ENCODE measurements around the gene RAB30. TPM values are rescaled to one million over a fixed set of nuclear protein-coding genes. Genes with fewer than 3 reads are reported as not detected.

RAB30 gene
- total and polyA plus RNA-seq, 9 of the 15 experiments (the other 6 are each of a cell fraction or from before 2014, with no cell fraction given): 0.29 to 1.3 (median 1.0) TPM

GRCh38 chr11:83023410-83023809, 48.3 kb downstream of the RAB30 start:
- in situ Hi-C loops (cut with MboI) (no loop called here), intact Hi-C loops (cut with micrococcal nuclease) (no loop called here)
- ChIA-PET POLR2A (no interaction called here), CTCF (ENCODE audit: low intra/inter-chr PET ratio) (no interaction called here)
- no peaks in the 10 kb centered on the region for H3K9me1 ChIP-seq (ENCODE audit: control insufficient read depth, insufficient read depth, low read length)
- H3K4me1 ChIP-seq (replicated peaks in 1 of 2; ENCODE audit: control insufficient read depth in 2 of 2, insufficient read depth in 2 of 2, low read length in 2 of 2): peaks cover 0 to 12% of the 10 kb centered on the region in 2 experiments; a peak in 1 of 5 replicates
- 0% methylated on average over 4 of the region's 4 CpGs for WGBS (ENCODE audit: insufficient coverage, low coverage, missing lambda C conversion rate)
- no peak overlapping the region for H2AFZ ChIP-seq (ENCODE audit: low read depth, low read length)
- no peak overlapping the region; the same call in 1 of the 2 replicates for H3K4me2 ChIP-seq (ENCODE audit: insufficient read depth, low read length)
- no peak overlapping the region for H3K27ac ChIP-seq (ENCODE audit: extremely low read depth, low read depth, low read length)
- no peak overlapping the region for H3K4me3 ChIP-seq
- H3K9ac ChIP-seq (ENCODE audit: insufficient read depth in 1 of 2, low read depth in 2 of 2, low read length in 2 of 2): no peak overlapping the region
- FAIRE-seq: no peak
- peaks cover 0 to 18% of the 10 kb centered on the region in 2 experiments; a peak in 3 of 5 replicates for H3K27me3 ChIP-seq (ENCODE audit: control insufficient read depth in 2 of 2, insufficient read depth in 2 of 2, low read length in 2 of 2)
- DNase-seq (ENCODE audit: extremely low read depth in 1 of 4, low spot score in 3 of 4): no peak
- H3K9me3 ChIP-seq (replicated peaks; ENCODE audit: control insufficient read depth, insufficient read depth, low read depth, low read length): no peaks in the 10 kb centered on the region
- H3K79me2 ChIP-seq (ENCODE audit: control insufficient read depth, insufficient read depth, low read length): no peaks in the 10 kb centered on the region
- no TSS peak for BruUV-seq (replicated peaks)
- peak; percentile 46; the same call in 2 of the 3 replicates for ATAC-seq
- no peaks in the 10 kb centered on the region for H4K20me1 ChIP-seq (replicated peaks; ENCODE audit: control insufficient read depth, insufficient read depth, low read length)
- no peaks in the 10 kb centered on the region for H3K36me3 ChIP-seq (ENCODE audit: control insufficient read depth, insufficient read depth, low read length)
- TF ChIP-seq DACH1 (IDR thresholded peaks at IDR 0.05; ENCODE audit: partially characterized antibody) (no peak), RAD51 (IDR thresholded peaks at IDR 0.05; ENCODE audit: borderline replicate concordance, low read depth) (no peak), ARID3B (CRISPR knock-in tag; IDR thresholded peaks at IDR 0.05; ENCODE audit: borderline replicate concordance) (no peak), TGIF2 (CRISPR knock-in tag; IDR thresholded peaks at IDR 0.05) (no peak), VEZF1 (CRISPR knock-in tag; IDR thresholded peaks at IDR 0.05) (no peak), PRPF4 (IDR thresholded peaks at IDR 0.05; ENCODE audit: insufficient read depth, low read depth, low read length, poor library complexity, severe bottlenecking) (no peak), CREB1 (IDR thresholded peaks at IDR 0.05) (no peak), CREB1 (CRISPR knock-in tag; IDR thresholded peaks at IDR 0.05) (no peak), NR2C2 (CRISPR knock-in tag; IDR thresholded peaks at IDR 0.05) (no peak), NR2C2 (tag; IDR thresholded peaks at IDR 0.05) (no peak)
- TF ChIP-seq, protein P1, sequence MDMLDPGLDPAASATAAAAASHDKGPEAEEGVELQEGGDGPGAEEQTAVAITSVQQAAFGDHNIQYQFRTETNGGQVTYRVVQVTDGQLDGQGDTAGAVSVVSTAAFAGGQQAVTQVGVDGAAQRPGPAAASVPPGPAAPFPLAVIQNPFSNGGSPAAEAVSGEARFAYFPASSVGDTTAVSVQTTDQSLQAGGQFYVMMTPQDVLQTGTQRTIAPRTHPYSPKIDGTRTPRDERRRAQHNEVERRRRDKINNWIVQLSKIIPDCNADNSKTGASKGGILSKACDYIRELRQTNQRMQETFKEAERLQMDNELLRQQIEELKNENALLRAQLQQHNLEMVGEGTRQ (CRISPR knock-in tag; IDR thresholded peaks at IDR 0.05): no peak
- TF ChIP-seq, protein P2, sequence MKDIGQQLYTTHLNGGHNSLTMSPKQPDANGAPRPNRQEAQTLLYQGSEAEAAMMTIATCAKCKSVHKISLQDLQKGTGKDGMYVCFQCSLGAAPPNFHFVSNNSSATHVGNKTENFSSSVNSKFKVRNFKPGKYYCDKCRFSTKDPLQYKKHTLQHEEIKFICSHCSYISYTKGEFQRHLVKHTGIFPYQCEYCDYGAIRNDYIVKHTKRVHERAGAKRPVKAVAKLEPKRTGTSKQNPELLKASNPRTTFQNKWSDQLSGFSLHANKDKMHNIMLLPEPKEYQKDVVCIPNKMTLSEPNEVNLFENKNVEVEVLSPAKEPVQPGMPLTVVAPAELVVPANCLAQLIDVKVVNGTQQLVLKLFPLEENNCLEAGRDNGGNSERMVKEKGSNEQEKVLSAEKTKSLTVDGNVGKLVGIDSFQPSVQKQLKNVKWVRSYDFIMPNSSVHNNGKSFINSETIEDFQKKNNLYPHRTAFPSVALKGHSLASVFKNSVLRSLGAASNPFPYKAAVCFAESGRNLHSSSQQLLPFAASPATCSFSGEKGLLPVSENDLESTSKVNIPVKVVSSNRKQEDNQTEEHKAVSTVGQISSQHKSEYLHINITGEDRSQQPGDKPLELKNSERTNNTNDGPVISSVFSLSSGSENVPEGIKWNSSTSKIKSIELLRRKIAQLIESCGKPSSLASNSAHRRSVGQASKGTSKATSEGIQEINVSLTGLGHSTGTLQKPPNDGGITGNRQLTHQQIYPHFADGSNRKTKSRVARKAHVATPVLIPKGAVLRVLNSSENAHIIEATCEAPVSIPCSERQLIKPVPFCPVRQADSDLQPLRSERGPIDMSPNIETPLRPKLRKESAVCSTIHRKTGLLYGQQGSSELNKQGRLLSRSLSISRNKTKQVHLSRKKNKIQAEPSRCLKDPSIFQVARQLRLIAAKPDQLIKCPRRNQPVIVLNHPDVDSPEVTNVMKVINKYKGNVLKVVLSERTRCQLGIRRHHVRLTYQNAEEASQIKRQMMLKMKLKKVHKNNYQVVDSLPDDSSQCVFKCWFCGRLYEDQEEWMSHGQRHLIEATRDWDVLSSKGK (CRISPR knock-in tag; IDR thresholded peaks at IDR 0.05): no peak
- TF ChIP-seq, protein P3, sequence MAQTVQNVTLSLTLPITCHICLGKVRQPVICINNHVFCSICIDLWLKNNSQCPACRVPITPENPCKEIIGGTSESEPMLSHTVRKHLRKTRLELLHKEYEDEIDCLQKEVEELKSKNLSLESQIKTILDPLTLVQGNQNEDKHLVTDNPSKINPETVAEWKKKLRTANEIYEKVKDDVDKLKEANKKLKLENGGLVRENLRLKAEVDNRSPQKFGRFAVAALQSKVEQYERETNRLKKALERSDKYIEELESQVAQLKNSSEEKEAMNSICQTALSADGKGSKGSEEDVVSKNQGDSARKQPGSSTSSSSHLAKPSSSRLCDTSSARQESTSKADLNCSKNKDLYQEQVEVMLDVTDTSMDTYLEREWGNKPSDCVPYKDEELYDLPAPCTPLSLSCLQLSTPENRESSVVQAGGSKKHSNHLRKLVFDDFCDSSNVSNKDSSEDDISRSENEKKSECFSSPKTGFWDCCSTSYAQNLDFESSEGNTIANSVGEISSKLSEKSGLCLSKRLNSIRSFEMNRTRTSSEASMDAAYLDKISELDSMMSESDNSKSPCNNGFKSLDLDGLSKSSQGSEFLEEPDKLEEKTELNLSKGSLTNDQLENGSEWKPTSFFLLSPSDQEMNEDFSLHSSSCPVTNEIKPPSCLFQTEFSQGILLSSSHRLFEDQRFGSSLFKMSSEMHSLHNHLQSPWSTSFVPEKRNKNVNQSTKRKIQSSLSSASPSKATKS (CRISPR knock-in tag; IDR thresholded peaks at IDR 0.05): no peak
